ENCODE measurements around the gene ZNF714.

ZNF714 gene

GRCh38 chr19:21147540-21147939 lies 65.5 kb downstream of the ZNF714 start:
- no peaks in the 10 kb centered on the region for H3K27me3 Mint-ChIP-seq
- H3K27ac Mint-ChIP-seq, result no peak overlapping the region

GRCh38 chr19:21148681-21149080 lies 66.7 kb downstream of the ZNF714 start:
- peaks cover 96% of the 10 kb centered on the region for H3K36me3 Mint-ChIP-seq (ENCODE audit: low read depth)
- H3K27me3 Mint-ChIP-seq, result no peaks in the 10 kb centered on the region
- no peaks in the 10 kb centered on the region for H3K9me3 Mint-ChIP-seq
- peaks cover 22% of the 10 kb centered on the region for H3K4me1 Mint-ChIP-seq (ENCODE audit: low read depth)
- no peak overlapping the region for H3K27ac Mint-ChIP-seq
- H3K4me3 Mint-ChIP-seq, result no peak overlapping the region

More at GRCh38 chr19:21147540-21147939, 65.5 kb downstream of the ZNF714 start:
- Mint-ChIP-seq H3K4me3 (no peak overlapping the region), H3K9me3 (no peaks in the 10 kb centered on the region), H3K4me1 (ENCODE audit: low read depth) (peaks cover 34% of the 10 kb centered on the region), H3K36me3 (ENCODE audit: low read depth) (peaks cover 91% of the 10 kb centered on the region)

- no peak overlapping the region for H3K27ac Mint-ChIP-seq
- peaks cover 88% of the 10 kb centered on the region for H3K36me3 Mint-ChIP-seq (ENCODE audit: low read depth)
- H3K4me3 Mint-ChIP-seq, result no peak overlapping the region
- peaks cover 11% of the 10 kb centered on the region for H3K4me1 Mint-ChIP-seq (ENCODE audit: low read depth)
- H3K9me3 Mint-ChIP-seq, result no peaks in the 10 kb centered on the region
- no peaks in the 10 kb centered on the region for H3K27me3 Mint-ChIP-seq
These were observed 67.9 kb downstream of the ZNF714 start for GRCh38 chr19:21149877-21150276.

- no peaks in the 10 kb centered on the region for H3K9me3 Mint-ChIP-seq
- H3K27ac Mint-ChIP-seq, result no peak overlapping the region
- peaks cover 19% of the 10 kb centered on the region for H3K4me1 Mint-ChIP-seq (ENCODE audit: low read depth)
- H3K27me3 Mint-ChIP-seq, result no peaks in the 10 kb centered on the region
- no peak overlapping the region for H3K4me3 Mint-ChIP-seq
- H3K36me3 Mint-ChIP-seq (ENCODE audit: low read depth), result peaks cover 88% of the 10 kb centered on the region
These were observed 69.5 kb downstream of the ZNF714 start for GRCh38 chr19:21151460-21151859.

DNA sequence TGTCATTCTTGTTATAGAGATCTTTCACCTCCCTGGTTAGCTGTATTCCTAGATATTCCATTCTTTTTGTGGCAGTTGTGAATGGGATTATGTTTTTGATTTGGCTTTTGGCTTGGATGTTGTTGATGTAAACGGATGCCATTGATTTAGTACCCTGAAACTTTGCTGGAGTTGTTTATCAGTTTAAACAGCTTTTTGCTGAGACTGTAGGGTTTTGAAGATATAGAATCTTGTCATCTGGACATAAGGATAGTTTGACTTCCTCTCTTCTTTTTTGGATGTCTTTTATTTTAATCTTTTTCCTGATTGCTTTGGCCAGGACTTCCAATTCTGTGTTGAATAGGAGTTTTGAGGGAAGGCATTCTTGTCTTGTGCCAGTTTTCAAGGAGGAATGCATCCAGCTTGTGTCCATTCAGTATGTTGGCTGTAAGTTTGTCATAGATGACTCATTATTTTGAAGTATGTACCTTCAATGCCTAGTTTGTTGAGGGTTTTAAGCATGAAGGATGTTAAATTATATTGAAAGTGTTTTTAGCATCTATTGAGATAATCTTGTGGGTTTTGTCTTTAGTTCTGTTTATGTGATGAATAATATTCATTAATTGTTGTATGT lies 76.6 kb downstream of the ZNF714 start:
- Mint-ChIP-seq H3K36me3 (ENCODE audit: low read depth) (peaks cover 75% of the 10 kb centered on the region), H3K27me3 (no peaks in the 10 kb centered on the region), H3K9me3 (peaks cover 9% of the 10 kb centered on the region), H3K27ac (no peak overlapping the region), H3K4me3 (no peak overlapping the region), H3K4me1 (ENCODE audit: low read depth) (peaks cover 14% of the 10 kb centered on the region)

DNA sequence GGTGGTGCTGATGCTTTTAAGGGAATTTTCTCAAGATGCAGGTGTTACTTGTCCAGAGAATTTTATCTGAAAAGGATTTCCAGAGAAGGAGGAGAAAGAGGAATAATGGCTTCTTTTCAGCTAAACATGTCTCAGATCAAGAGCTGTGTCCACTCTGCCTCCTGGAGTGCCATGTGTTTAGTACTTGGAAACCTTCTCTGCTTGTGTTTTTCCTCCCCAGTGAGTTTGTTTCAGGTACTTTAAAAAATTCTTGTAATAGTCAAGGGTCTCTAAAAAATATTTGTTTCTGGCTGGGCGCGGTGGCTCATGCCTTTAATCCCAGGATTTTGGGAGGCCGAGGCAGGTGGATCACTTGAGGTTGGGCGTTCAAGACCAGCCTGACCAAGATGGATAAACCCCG lies 82.5 kb downstream of the ZNF714 start:
- peaks cover 8% of the 10 kb centered on the region for H3K4me1 Mint-ChIP-seq (ENCODE audit: low read depth)
- no peak overlapping the region for H3K27ac Mint-ChIP-seq
- no peaks in the 10 kb centered on the region for H3K27me3 Mint-ChIP-seq
- H3K36me3 Mint-ChIP-seq (ENCODE audit: low read depth), result peaks cover 75% of the 10 kb centered on the region
- H3K9me3 Mint-ChIP-seq, result no peaks in the 10 kb centered on the region
- no peak overlapping the region for H3K4me3 Mint-ChIP-seq

- H3K4me1 Mint-ChIP-seq (ENCODE audit: low read depth), result peaks cover 8% of the 10 kb centered on the region
- H3K4me3 Mint-ChIP-seq, result no peak overlapping the region
- no peaks in the 10 kb centered on the region for H3K27me3 Mint-ChIP-seq
- H3K9me3 Mint-ChIP-seq, result peaks cover 9% of the 10 kb centered on the region
- H3K27ac Mint-ChIP-seq, result no peak overlapping the region
- H3K36me3 Mint-ChIP-seq (ENCODE audit: low read depth), result peaks cover 75% of the 10 kb centered on the region
These were observed 84.4 kb downstream of the ZNF714 start for GRCh38 chr19:21166436-21166835.
